ENCODE data around the gene GHDC.
"Not testable (repeated sequence)": the region's sequence is repeated elsewhere in the genome, so short reads cannot be mapped to it uniquely, and the experiment has no call there.

Gene GHDC

DNA sequence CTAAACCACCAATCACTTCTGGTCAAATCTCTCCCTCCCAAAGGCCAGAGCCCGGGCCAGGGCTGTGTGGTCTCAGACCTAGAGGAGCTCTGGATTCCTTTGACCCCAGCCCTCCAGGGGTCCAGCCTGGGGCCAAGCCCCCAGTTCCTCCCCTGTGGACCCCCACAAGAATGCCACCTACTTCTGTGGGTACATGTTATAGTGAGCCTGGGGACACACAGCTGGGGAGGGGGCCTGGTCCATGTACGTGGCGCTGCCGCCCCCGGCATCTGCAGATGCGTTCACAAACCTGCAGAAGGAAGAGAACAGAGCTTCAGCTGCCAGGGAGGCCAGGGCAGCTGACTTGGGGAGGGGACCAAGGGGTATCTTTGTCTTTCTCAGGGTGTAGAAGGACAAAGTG lies 7.9 kb upstream of the GHDC start:
- DNase-seq, result no peak

DNA sequence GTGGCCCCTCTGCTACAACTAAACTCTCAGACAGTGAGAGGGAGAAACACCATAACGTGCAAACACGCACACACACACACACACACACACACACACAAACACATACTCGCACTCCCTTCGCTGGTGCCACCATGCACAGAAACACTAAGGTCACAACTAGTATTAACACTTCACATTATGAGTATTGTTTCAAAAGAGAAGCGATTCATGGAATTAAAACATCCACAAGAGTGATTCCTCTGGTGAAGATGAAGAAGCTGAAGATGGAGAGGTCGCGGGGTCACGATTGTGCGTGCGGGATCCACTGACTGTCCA lies 7.1 kb upstream of the GHDC start:
- no peak for DNase-seq

DNA sequence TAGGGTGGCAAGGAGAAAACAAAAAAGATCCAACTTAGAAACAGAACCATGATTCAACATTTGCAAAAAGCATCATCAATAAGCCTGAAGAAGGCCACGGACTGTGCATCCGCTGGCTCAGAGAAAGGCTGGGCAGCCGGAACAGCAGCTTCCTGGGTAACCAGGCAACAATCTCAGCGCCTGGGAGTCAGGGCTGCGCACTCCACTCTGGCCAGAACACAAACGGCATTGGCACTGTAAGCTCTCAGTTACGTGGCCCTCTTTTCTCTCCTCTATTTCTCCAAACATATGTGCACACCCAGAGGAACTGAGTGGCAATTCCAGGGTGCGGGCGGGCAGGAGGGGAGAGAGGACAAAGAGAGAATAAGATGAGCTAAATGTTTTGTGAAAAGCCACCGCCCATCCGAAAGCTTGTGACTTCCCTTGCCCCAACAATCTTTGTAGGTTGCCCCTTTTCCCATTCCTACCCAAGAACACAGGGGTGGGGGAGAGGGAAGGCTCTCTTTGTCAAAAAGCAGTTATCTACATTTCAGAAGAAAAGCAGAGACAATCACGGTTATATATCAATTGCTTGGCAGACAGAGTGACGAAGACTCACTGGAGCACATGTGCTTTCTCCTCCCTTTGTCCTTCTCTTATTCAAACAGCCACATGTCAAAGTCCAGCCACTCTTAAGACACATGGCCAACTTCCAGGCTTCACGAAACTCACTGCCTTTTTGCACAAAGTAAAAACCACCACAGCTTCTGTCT lies 6.6 kb upstream of the GHDC start:
- DNase-seq, result no peak

DNA sequence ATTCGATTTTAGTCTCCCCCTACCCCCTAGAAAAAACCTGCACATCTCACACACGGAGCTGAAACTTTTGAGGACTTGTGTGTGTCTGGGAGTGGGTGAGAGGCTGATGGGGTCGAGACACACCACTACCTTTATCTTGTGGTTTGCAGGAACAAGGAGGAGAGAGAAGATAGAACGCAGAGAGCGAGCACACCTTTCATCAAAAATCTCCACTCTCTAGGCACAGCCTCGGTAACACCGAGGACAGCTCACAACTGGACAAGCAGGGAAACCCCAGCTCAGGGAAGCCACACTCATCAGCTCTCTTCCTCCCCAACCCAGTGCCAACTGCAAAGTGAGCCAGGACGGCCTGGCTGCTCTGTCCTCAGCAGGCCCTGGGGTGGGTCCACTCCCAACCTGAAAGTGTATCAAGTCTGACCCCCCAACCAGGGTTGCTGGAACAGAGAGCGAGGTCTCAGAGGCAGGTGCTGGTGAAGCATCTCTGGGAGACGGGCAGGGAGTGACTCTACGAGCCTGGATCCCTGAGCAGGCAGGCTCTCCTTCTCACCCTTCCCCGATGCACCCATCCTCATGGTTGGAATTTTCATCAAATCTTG lies 5.2 kb upstream of the GHDC start:
- DNase-seq, result no peak

DNA sequence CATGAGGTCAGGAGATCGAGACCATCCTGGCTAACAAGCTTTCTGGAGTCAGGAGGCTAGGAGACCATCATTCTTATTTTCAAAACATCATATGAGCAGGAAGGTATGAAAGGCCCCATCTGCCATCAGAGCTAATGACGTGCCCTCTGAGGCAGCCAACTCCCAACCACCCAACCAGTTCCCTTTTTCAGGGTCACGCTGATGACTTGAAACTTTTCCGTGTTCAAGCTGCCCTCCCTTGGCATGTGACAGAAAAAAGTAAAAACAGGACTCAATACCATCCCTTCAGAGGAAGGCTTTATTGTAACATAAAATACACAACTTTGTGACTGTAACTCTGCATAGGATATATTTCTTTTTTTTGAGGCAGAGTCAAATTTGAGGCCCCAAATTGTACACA lies 4.6 kb upstream of the GHDC start:
- DNase-seq, result no peak

DNA sequence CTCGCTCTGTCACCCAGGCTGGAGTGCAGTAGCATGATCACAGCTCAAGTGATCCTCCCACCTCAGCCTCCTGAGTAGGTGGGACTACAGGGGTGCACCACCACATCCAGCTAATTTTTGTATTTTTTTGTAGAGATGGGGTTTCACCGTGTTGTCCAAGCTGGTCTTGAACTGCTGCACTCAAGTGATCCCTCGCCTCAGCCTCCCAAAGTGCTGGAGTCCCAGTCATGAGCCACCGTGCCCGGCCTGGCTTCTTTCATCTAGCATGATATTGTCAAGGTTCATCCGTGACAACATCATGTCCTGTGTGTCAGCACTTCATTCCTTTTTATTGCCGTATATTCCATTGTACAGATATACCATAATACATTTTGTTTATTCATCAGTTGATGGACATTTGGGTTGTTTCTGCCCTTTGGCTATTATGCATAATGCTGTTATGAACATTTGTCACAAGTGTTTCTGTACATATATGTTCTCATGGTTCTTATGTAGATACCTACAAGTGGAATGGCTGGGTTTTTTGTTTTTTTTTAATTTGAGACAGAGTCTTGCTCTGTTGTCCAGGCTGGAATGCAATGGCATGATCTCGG lies 3.4 kb upstream of the GHDC start:
- no peak for DNase-seq

DNA sequence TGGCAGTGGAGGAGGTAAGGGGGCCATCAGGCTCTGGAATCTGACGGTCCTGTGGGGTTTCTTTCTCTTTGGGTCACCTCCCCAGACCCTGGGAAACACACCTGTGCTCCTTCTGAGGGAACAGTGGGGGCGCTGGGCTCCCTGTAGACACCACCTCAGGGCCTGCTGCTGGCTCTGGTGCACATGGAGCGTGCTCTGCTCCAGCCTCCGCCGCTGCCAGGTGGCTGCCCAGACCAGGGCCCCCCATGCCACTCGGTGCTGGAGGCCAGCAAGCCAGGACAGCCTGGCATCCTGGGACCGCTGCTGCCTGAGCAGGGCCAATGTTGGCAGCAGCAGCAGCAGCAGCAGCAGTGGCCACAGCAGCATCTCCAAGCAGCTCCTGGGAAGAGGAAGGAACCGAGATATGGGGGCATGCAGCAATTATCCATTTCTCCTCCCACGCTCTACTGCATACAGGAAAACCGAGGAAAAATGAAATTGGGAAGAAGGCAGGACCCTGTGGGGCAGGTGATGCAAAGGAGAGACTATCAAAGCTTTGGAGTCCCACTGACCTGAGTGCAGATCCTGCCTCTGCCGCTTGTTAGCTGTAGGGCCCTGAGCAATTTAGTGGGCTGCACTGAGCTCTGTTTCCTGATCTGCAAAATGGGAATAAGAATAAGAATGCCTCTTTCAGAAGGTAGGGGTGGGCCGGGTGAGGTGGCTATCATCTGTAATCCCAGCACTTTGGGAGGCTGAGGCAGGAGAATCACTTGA lies 902 bp downstream of the GHDC start:
- no peak for DNase-seq

DNA sequence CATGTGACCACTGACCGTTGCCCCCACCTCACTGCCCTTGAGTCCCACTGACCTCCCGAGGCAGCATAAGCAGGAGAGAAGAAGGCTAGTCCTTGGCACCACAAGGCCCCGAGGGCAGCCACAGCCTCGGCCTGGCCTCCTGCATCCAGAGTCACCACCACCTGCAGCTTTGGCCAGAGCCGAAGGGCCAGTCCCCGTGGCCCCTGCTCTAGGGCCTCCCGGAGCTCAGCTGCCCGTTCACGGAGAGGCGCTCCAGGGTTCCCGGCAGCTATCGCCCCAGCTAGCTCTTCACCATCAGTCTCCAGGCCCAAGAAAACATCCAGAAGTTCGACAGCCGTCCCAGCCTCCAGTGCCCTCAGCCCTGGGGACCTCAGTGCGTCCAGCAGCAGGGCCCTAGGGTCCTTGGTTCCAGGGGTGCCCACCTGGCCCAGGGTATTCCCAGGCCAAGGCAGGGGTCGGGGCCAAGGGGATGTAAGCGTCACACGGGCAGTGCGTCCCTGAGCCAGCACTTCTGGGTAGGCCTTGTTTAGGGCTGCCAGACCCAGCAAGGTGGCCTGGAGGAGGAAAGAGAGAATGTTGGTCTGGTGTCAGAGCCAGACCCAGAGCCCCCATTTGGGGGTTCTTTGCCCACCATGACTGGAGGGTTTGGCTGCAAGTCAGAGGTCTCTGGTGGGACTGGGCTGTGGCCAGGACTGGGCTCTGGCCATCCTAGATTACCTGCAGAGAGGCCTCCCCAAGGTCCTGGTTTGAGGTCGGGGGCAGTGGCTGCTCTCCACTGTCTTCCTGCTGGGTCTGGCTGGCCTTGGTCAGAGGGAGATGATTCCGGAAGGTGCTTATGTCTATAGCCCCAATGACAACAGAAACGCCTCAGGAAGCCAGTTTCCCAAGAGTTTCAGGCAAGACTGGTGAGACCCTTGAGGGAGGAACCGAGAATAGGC lies 1.8 kb downstream of the GHDC start:
- no peak for DNase-seq

DNA sequence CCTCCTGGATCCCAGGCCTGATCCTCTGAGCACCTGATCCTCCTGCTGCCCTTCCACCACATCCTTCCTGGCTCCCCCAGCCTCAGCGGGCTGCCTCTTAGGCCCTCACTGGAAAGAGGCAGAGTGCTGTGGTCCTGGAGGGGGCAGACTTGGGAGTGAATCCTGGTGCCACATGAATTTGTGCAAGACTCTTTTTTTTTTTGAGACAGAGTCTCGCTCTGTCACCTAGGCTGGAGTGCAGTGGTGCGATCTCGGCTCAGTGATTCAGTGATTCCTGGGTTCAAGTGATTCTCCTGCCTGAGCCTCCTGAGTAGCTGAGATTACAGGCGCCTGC lies 3.1 kb downstream of the GHDC start:
- no peak for DNase-seq

DNA sequence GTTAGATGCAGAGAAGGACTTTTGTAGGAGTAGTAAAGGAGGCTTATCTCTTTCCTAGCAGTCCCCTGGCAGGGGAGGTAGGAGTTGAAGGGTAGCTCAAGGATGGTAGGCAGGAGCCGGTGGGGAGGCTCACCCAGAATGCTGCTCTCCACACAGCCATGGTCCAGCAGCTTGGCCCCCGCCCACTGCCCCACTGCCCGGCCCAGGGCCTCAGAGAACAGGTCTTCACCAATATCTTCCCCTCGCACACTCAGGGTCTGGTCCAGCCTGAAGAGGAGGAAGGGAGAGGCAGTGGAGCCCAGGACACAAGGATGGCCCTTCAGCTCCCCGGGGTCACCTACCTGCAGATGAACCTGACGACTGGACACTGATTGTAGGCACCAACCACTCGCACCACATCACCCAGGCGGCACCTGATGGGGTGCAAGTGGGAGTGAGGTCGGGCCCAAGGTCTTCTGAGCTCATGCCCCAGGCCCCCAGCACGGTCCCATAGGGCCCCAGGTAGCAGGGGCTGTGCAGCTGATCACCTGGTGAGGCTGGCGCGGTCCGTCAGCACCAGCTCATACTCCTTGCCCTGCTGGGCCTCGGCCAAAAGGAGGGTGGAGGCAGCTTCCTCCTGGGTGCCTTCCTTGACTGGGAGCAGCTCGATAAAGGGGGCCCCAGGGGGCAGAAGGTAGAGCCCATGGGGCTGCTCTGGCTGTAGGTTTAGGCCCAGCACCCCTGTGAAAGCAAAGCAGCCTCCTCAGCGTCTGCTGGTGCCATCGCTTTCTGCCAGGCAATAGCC lies 3.6 kb downstream of the GHDC start:
- DNase-seq, result no peak

DNA sequence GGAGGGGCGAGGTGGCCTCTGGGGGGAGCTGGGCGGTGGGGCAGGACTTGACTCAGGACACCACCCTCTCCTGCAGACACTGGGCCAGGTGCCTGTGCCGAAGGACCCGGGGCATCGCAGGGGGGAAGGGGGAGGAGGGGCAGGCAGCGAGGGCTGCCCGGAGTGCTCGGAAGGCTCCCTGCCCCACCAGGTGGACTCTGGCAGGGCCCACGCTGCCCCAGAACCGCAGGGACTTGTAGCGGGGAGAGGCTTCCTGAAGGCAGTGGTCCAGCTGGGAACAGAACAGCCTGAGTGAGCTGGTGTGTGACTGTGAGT lies 4.7 kb downstream of the GHDC start:
- no peak for DNase-seq

DNA sequence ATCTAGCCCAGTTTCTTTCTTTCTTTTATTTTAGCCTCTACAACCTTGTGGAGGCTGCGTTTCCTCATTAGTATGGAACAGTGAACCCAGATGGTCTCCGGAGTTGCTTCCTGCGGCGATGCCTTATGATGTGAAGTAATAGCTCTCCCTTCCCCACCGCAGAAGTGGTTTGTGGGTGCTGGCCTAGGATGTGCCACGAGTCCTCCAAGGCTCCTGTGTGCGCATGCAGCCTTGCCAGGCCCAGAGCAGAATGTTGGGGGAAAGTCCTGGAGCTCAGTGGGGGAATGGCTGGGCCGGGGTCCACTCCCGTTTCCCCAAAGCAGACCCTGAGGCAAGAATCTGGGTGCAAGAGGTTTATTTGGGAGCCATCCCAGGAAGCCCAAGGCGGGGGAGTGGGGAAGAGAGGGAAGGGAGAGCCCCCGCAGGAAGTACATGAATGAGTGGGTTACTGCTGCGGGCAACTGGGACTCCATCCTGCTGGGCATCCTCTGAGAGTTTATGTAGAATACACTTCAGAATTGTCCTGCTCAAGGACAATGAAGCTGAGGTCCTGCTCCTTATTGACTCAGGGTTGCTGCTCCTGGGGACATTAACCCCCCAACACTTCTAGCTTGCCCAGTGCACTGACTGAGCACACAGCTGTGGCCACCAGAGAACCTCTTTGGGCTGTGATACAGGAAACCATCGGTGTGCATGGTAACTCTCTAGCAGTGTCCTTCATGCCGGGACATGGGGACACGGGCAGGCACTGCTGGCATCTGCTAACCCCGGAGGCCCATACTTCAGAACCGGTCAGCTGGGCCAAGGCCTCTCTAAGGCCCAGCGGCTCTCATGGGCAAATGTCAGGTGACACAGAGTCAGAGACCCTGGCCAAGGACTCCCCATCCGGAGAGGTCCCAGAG lies 5.3 kb downstream of the GHDC start:
- DNase-seq, result no peak

DNA sequence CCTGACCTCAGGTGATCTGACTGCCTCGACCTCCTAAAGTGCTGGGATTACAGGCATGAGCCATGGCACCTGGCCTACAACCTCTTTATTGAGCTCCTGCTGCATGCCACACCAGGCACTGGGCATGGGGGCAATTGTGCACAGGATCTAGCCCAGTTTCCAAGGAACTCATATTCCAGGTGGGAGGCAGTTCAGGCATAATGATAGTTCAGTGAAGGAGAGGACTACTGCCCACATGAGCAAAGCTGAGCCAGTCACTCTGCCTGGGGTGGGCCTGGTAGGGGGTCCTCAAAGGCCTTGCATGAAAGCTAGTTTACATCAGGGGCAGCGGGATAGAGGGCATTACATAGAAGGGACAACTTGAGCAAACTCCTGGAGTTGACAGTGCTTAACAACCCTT lies 6.5 kb downstream of the GHDC start:
- DNase-seq, result no peak

DNA sequence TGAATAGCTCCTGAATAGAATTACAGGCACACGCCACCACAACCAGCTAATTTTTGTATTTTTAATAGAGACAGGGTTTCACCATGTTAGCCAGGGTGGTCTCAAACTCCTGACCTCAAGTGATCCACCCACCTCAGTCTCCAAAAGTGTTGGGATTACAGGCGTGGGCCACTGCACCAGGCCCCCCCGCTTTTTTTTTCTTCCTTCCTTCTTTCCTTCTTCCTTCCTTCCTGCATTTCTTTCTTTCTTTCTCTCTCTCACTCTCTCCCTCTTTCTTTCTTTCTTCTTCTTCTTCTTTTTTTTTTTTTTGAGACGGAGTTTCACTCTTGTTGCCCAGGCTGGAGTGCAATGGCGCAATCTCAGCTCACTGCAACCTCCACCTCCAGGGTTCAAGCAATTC lies 8.1 kb downstream of the GHDC start:
- not testable (repeated sequence) for DNase-seq

DNA sequence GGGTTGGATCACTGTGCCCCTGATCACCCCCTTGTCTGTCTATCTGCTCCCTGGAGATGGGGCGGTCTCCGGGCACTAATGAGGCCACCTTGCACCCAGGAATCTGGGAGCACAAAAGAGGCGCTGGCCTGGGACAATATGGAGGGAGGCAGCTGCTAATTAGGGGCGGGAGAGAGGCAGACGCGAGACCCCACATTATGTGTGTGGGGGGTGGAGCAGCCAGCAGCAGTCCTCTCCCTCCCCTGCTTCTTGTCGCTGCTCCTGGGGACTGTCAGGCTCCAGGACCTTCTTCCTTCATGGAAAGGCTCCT lies 8.7 kb downstream of the GHDC start:
- DNase-seq, result no peak

DNA sequence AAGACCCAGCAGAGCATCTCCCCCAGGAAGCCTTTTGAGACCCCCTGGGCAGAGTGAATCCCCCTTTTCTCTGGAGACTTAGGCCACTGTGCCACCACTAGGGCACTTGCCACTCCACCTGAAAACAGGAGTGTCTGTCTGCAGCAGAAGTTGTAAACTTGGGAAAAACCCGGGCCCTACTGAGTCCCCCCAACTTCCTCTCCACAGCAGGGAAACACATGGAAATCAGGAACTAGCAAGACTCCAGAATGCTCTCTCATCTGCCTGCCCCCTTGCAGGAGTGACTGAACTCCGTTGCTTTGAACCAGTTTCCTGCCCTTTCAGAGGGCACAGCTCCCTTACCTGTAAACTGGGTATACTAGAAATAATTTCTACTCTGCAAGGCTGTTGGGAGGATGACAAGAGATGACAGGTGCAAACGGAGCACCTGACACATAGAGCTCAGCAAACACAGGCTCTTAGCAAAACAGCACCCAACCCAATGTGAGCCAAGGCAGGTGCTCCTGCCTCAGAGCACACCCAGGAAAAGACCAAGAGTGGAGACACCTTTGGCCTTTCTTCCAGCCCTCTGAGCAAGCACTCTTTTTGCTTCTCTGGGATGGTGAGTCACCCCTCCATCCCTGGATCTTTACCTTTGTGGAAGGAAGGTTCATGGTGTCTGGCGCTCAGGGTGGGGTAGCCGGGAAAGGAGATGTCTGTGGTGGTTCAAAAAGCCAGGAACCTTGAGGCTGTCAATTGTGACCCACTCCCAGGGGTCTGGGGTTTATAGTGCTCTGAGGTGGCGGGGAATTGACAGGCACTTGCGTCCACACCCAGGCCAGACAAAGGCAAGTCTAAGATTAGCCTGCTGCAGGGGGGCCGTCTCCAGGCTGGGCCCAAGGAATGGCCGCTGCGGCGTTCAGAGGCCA lies 9.3 kb downstream of the GHDC start, which contains the start of gene HCRT:
Gene HCRT, minus strand, starts transcription at position 740 of the 908 bp plus-strand sequence. Its CDS starts 87 bp downstream, at position 653.
- DNase-seq, result peak; percentile 6

DNA sequence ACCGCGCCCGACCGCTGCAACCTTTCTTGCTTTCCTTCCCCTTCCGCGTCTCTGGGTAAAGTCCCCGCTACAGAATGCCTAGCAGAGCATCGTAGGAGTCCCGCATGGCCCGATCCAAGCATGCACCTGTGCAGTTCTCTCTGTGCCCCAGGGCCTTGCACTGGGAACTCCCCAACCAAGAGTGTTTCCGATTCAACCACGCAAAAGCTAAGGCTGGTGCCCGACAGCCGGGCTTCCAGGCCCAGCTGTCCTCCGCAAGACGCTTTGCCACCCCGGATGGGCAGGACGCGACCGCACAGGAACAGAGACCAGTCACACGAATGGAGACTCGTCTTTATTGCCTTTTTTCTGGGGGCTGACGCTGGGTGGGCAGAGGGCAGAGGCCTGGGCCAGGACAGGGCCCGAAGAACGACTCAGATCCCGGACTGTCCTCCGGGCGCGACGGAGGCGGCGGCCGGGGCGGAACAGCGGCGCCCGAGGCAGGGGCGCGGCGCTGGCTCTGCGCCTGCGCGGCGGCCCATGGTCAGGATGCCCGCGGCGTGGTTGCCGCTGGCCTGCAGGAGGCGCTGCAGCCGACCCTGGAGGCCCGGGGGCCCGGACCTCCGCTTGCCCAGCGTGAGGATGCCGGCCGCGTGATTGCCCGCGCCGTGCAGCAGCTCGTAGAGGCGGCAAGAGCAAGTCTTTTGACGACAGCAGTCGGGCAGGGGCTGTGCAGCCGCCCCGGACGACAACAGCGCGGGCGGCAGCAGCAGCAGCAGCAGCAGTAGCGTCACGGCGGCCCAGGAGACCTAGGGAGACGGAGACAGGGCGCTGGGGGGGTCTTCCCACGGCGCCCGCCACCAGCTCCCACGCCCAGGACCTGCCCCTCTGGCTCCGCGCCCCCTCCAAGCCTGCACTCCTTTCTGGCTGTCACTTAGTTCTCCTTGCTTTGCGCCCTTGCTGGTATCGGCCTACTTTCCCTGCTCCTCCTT lies 10.3 kb downstream of the GHDC start:
- peak; percentile 25 for DNase-seq

DNA sequence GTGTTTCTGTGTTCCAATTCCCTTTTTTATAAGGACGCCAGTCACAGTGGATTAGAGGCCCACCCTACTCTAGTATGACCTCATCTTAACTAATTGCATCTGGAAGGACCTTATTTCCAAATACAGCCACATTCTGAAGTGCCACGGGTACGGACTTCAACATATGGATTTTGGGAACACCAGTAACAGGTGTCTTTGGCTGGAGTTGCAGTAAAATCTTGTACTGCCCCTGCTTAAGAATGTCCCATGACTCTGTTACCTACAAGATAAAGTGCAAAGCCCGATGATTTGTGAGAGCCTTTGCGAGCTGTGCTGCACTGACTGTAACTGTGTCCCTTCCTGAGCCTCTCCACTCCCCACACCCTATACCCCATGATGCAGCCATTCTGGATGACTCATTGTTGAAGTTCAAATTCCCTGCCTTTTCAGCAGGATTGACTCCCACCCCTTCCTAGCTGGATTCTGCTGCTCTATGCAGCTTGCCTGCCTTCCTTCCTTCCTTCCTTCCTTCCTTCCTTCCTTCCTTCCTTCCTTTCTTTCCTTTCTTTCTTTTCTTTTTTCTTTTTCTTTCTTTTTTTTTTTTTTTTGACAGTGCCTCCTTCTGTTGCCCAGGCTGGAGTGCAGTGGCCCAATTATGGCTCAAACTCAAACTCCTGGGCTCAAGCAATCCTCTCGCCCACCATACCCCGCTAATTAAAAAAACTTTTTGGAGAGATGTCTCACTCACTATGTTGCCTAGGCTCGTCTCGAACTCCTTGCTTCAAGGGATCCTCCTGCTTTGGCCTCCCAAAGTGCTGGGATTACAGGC lies 11.2 kb downstream of the GHDC start:
- no peak for DNase-seq
